GM19438 (cell line): ENCODE measurements around the gene DHRS2.
"Not testable (repeated sequence)": the region's sequence is repeated elsewhere in the genome, so short reads cannot be mapped to it uniquely, and the experiment has no call there.

Source experiments
- ATAC-seq: cut with Tn5 transposase; IDR thresholded peaks from one replicate; pipeline ENCODE4 v1.9.1; 2021; ENCODE audit warnings: low read depth; ENCODE audit not compliant: unreplicated experiment

The DHRS2 gene

DNA sequence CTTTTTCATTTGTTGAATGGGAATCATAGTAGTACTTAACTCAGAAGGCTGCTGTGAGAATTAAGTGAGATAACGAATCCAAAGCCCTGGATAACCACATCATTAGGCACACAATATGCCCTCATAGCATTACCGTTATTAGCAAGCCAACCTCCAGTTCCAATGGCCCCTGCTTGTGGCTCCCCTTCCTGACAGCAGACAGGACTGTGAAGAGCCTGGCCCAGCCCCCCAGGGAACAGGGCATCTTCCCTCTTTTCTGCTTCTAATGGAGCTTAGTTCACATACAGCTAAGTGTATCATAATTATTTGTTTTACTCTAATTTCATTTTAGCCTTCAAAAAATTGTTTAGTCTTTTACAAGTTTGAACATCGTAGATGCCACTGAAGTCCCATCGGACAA is 39.7 kb downstream of the DHRS2 start:
- ATAC-seq = no peak

DNA sequence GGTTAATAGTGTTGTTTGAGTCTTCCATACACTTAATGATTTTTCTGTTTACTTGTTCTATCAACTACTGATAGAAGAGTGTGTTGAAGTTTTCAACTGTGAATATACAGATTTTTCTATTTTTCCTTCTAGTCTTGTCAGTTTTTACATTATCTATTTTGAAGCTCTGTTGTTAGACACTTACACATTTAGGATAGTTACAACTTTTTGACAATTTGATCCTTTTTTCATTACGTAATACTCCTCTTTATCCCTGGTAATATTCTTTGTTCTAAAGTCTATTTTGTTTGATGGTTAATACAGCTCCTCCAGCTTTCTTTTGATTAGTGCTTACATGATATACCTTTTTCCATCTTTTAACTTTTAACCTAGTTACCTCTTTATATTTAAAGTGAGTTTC is 45.2 kb downstream of the DHRS2 start:
- no peak for ATAC-seq

DNA sequence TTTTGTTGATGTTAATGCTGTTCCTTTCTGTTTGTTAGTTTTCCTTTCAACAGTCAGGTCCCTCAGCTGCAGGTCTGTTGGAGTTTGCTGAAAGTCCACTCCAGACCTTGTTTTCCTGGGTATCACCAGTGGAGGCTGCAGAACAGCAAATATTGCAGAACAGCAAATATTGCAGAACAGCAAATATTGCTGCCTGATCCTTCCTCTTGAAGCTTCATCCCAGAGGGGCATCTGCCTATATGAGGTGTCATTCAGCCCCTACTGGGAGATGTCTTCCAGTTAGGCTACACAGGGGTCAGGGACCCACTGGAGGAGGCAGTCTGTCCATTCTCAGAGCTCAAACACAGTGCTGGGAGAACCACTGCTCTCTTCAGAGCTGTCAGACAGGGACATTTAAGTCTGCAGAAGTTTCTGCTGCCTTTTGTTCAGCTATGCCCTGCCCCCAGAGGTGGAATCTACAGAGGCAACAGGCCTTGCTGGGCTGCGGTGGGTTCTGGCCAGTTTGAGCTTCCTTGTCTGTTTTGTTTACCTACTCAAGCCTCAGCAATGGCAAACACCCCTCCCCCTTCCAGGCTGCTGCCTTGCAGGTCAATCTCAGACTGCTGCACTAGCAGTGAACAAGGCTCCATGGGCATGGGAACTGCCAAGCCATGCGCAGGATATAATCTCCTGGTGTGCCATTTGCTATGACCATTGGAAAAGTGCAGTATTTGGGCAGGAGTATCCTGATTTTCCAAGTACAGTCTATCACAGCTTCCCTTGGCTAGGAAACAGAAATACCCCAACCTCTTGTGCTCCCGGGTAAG is 53.7 kb downstream of the DHRS2 start:
- not testable (repeated sequence) for ATAC-seq

DNA sequence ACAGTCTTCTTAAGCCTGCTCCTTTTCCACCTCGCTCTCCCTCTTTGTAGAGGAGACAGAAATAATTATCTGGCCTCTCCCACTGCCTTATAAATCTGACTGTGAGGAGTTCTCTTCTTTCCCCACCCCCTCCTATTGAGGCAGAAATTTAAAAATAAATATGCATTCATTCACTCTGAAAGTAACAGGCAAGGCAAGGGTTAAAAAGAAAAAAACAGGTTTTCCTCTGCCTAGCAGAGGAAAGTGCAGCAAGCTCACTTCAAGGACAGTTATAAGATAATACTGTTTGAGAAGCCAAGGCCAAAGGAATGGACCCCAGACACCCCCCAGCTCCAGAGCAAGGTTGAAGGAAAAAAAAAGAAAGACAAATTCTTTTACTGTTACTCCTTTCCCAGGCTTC is 56.3 kb downstream of the DHRS2 start:
- ATAC-seq = no peak

DNA sequence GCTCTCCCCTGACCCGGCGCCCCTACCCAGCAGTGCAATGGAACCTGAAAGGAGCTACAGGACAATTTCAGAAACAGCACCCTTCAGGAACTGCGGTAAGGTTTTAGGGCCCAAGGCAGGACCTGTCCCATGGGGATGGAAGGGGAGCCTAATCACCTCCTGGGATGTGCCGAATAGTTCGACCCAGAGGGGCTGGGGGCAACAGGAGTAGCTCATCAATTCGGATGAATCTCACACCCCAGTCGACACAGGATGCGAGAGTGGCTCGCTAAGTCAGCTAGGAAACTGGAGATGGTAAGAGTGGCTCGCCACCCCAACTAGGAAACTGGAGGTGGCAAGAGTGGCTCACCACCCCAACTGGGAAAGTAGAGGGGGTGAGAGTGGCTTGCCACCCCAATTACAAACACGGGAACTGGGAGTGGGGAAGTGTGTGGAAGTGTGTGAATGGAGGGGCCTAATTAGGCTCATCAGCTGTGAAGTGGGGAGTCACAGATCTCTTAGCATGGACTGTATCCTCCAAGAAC is 57.1 kb downstream of the DHRS2 start:
- ATAC-seq = no peak

DNA sequence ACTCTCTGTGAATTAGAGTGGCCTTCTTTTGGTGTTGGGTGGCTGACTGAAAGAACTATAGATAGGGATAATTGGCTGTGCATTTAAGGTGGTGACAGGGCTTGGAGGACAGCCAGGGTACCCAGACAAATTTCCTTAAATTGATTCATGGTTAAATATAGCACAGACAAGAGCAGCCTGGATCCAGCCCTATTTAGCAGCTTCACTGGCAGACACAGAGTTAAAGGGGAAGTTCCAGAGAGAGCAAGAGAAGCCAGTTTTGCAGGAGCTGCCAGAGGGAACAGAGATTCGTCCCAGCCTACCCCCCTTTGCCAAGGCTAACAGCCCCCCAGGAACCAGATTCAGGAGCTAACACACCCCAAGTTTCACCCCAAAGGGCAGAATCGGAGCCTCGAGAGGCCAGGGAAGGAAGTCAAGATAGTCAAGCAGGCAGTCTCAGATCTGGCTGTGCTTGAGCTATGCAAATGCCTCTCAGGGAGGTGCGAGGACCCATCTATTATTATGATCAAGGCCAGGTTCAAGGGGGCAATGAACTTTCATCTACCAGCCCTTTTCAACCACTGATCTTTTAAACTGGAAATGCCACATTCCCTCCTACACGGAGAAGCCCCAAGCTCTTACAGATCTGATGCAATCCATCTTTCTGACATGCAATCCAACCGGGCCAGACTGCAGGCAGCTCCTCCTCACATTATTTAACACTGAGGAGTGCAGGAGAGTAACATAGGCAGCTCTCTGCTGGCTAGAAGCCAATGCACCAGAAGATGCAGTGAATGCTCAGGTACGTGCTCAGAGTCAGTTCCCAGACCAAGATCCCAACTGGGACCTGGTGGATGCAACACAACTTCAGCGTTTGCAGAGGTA is 58.2 kb downstream of the DHRS2 start:
- no peak for ATAC-seq
